Umbilical cord (tissue), 2 donors: ENCODE results near the gene LDHD. TPM values are rescaled to one million over a fixed set of nuclear protein-coding genes. Genes with fewer than 3 reads are reported as not detected.
"Not testable (repeated sequence)": the region's sequence is repeated elsewhere in the genome, so short reads cannot be mapped to it uniquely, and the experiment has no call there.

Experiments used
- DNase-seq: peaks from one replicate; pipeline ENCODE4 v3.0.0-alpha.2; 2015; ENCODE audit warnings: low spot score
- total RNA-seq: library from RNA; depleted of rRNA; stranded (reverse); fragments of >200 nt; gene quantifications from one replicate; pipeline ENCODE4 v1.2.3, GENCODE V29; 2014; ENCODE audit warnings: low replicate concordance; ENCODE audit not compliant: insufficient read depth

Gene LDHD
- 0.48 TPM for total RNA-seq

GRCh38 chr16:75116081-75116910 is at the start of gene LDHD:
Gene LDHD, minus strand, starts transcription at chr16:75116780. Its CDS starts 60 bp downstream, at chr16:75116720.
- peak; percentile 62 for DNase-seq

- no peak for DNase-seq
Measured at GRCh38 chr16:75160386-75160785, 43.8 kb upstream of the LDHD start.

GRCh38 chr16:75152635-75153034 is 36.1 kb upstream of the LDHD start:
- DNase-seq, result no peak

GRCh38 chr16:75151798-75152197 is 35.2 kb upstream of the LDHD start:
- DNase-seq, result no peak

- peak; percentile 97 for DNase-seq
Measured at GRCh38 chr16:75148311-75149195, 32.0 kb upstream of the LDHD start, which contains the start of gene ZFP1. Gene ZFP1, plus strand, starts transcription at chr16:75148524. Its CDS starts 4,428 bp downstream, at chr16:75152952.

GRCh38 chr16:75147968-75148310 is 31.4 kb upstream of the LDHD start:
- DNase-seq, result no peak

GRCh38 chr16:75143941-75144340 is 27.4 kb upstream of the LDHD start:
- DNase-seq, result no peak

- DNase-seq, result no peak
Measured at GRCh38 chr16:75139498-75139897, 22.9 kb upstream of the LDHD start.

- no peak for DNase-seq
Measured at GRCh38 chr16:75138636-75139035, 22.1 kb upstream of the LDHD start.

GRCh38 chr16:75138233-75138632 is 21.7 kb upstream of the LDHD start:
- DNase-seq, result no peak

- no peak for DNase-seq
Measured at GRCh38 chr16:75131081-75131480, 14.5 kb upstream of the LDHD start.

- no peak for DNase-seq
Measured at GRCh38 chr16:75130150-75130771, 13.7 kb upstream of the LDHD start.

- not testable (repeated sequence) for DNase-seq
Measured at GRCh38 chr16:75129421-75130149, 13.0 kb upstream of the LDHD start.

- DNase-seq, result no peak
Measured at GRCh38 chr16:75127713-75128415, 11.3 kb upstream of the LDHD start.

GRCh38 chr16:75122609-75123008 is 6.0 kb upstream of the LDHD start:
- DNase-seq, result no peak

GRCh38 chr16:75121949-75122568 is 5.5 kb upstream of the LDHD start:
- DNase-seq, result no peak

- no peak for DNase-seq
Measured at GRCh38 chr16:75120253-75120652, 3.7 kb upstream of the LDHD start.

GRCh38 chr16:75118943-75119539 is 2.5 kb upstream of the LDHD start:
- DNase-seq, result no peak

- DNase-seq, result no peak
Measured at GRCh38 chr16:75116911-75117245, 298 bp upstream of the LDHD start.
